IMR-90 (cell line): ENCODE results near the gene GALNT6.
A peak's percentile ranks its signal among the peaks of the same experiment; 100 is the strongest.

ENCODE experiments used
- BHLHE40 ChIP-seq: fragments of 150-350 bp; IDR thresholded peaks from 2 replicates; pipeline ENCODE4 v1.6.1; 2016; ENCODE audit warnings: mild to moderate bottlenecking, low read depth, low read length
- CTCF ChIP-seq: conservative IDR thresholded peaks from 2 replicates; pipeline ENCODE4 v1.5.1; 2012; ENCODE audit warnings: mild to moderate bottlenecking, low read depth, low read length, improper control_type of control experiment
- MAZ ChIP-seq: IDR thresholded peaks from 2 replicates; pipeline ENCODE4 v1.6.1; 2012; ENCODE audit warnings: low read depth, mild to moderate bottlenecking, low read length, improper control_type of control experiment, moderate library complexity, borderline replicate concordance
- POLR2A ChIP-seq: IDR thresholded peaks from 2 replicates; pipeline ENCODE4 v1.6.1; 2012; ENCODE audit warnings: mild to moderate bottlenecking, low read depth, low read length
- RFX5 ChIP-seq: IDR thresholded peaks from 2 replicates; pipeline ENCODE4 v1.8.0; 2012; ENCODE audit warnings: low read depth, mild to moderate bottlenecking, low read length, moderate library complexity
- USF2 ChIP-seq: fragments of 150-350 bp; IDR thresholded peaks from 2 replicates; pipeline ENCODE4 v1.6.1; 2017; ENCODE audit warnings: mild to moderate bottlenecking, antibody characterized with exemption, low read length, low read depth

- TF ChIP-seq RFX5 (no peak), CTCF (no peak), USF2 (no peak), POLR2A (no peak), BHLHE40 (0 out of 2 replicates have a peak, but pooled peaks have one; percentile 22), MAZ (peak; percentile 76)
Measured at GRCh38 chr12:51371295-51371953, 19.8 kb downstream of the GALNT6 start.
